Measurements from ENCODE around the gene TIGD4. TPM values are rescaled to one million over a fixed set of nuclear protein-coding genes. Genes with fewer than 3 reads are reported as not detected.
A peak's percentile ranks its signal among the peaks of the same experiment; 100 is the strongest.

Gene TIGD4
- polyA plus RNA-seq, 1 of the 3 experiments (the other 2 are of a cell fraction), result 0.13 TPM

DNA sequence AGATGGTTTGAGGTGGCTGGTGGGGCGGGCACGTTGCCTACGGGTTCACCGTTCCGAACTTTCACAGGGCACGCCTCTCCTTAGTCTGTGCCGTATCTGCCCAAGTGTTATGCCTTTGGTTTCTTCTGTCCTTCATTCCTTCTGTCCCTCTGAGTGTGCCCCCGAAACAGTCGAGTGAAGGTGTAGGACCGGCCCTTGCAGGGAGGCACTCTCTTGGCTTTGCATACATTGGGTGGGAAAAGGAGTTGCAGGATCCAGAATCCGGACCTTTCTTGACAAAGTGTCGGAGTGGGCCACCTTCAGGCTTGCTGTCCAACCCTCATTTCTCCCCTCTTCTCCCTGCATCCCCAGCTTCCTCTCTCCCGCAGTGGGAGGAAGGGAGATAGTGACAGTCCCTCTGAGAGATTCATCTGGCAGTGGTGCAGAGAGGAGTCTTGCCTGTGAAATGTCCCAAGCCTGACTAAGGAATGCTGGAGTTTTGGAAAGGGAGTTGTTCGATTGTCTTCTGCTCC, 793 bp upstream of the TIGD4 start:
- WGBS (ENCODE audit: low lambda C conversion rate), result 0% methylated on average over 14 of the region's 14 CpGs
- Histone ChIP-seq H3K4me1 (ENCODE audit: control insufficient read depth in 1 of 2, insufficient read depth in 2 of 2, low read depth in 1 of 2, low read length in 1 of 2) (peaks cover 16 to 19% of the 10 kb centered on the region in 2 experiments), H3K79me2 (ENCODE audit: insufficient read depth) (peaks cover 54% of the 10 kb centered on the region), H3K9me2 (no peaks in the 10 kb centered on the region; the same call in 1 of the 2 replicates), H3K9ac (peak overlapping the region; percentile 86), H3K36me3 (replicated peaks in 1 of 2; ENCODE audit: control insufficient read depth in 1 of 2, insufficient read depth in 2 of 2, low read length in 1 of 2) (peaks cover 0 to 5% of the 10 kb centered on the region in 2 experiments), H4K20me1 (ENCODE audit: insufficient read depth) (peaks cover 30% of the 10 kb centered on the region), H3K4me3 (ENCODE audit: low read depth in 2 of 2, low read length in 1 of 2) (peak overlapping the region; percentile 85 to 94), H3F3A (replicated peaks; ENCODE audit: insufficient read depth) (peaks cover 7% of the 10 kb centered on the region), H3K9me3 (no peaks in the 10 kb centered on the region), H3K27me3 (ENCODE audit: insufficient read depth) (no peaks in the 10 kb centered on the region), H3K27ac (ENCODE audit: low read depth in 2 of 2, low read length in 1 of 2) (peak overlapping the region; percentile 90 to 92), H2AFZ (ENCODE audit: low read depth) (peak overlapping the region; percentile 96), H3K4me2 (peak overlapping the region; percentile 86)
- ChIA-PET POLR2A (no interaction called here), CTCF (interaction anchor here (1.1 to 2.7 kb wide), 4 partner anchors 8 to 564 kb away, joined by 3 to 21 read pairs (median 3); no protein-coding TSS in a partner anchor)
- DNase-seq, result peak; percentile 30
- TF ChIP-seq, protein P1, sequence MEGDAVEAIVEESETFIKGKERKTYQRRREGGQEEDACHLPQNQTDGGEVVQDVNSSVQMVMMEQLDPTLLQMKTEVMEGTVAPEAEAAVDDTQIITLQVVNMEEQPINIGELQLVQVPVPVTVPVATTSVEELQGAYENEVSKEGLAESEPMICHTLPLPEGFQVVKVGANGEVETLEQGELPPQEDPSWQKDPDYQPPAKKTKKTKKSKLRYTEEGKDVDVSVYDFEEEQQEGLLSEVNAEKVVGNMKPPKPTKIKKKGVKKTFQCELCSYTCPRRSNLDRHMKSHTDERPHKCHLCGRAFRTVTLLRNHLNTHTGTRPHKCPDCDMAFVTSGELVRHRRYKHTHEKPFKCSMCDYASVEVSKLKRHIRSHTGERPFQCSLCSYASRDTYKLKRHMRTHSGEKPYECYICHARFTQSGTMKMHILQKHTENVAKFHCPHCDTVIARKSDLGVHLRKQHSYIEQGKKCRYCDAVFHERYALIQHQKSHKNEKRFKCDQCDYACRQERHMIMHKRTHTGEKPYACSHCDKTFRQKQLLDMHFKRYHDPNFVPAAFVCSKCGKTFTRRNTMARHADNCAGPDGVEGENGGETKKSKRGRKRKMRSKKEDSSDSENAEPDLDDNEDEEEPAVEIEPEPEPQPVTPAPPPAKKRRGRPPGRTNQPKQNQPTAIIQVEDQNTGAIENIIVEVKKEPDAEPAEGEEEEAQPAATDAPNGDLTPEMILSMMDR (IDR thresholded peaks at IDR 0.05), result no peak
- TF ChIP-seq EZH2phosphoT487 (IDR thresholded peaks at IDR 0.05; ENCODE audit: borderline replicate concordance, low read depth) (no peak), POLR2AphosphoS5 (IDR thresholded peaks at IDR 0.05; ENCODE audit: low read depth, low read length) (no peak), ELF1 (IDR thresholded peaks at IDR 0.05) (no peak), GATA2 (CRISPR knock-in tag; IDR thresholded peaks at IDR 0.05) (no peak), NRF1 (IDR thresholded peaks at IDR 0.05; ENCODE audit: low read depth, low read length) (no peak), TAF1 (IDR thresholded peaks at IDR 0.05; ENCODE audit: borderline replicate concordance, low read depth, low read length) (no peak), MXI1 (IDR thresholded peaks at IDR 0.05; ENCODE audit: low read depth, low read length) (no peak), FOXM1 (IDR thresholded peaks at IDR 0.05; ENCODE audit: low read depth) (no peak), FOXJ3 (CRISPR knock-in tag; IDR thresholded peaks at IDR 0.05) (no peak), TEAD4 (IDR thresholded peaks at IDR 0.05; ENCODE audit: borderline replicate concordance, insufficient read depth) (no peak), SIN3A (IDR thresholded peaks at IDR 0.05; ENCODE audit: borderline replicate concordance, low read depth, low read length) (no peak), NFIC (IDR thresholded peaks at IDR 0.05; ENCODE audit: borderline replicate concordance) (no peak), RCOR1 (IDR thresholded peaks at IDR 0.05; ENCODE audit: low read length) (no peak)
- TF ChIP-seq, protein P2, sequence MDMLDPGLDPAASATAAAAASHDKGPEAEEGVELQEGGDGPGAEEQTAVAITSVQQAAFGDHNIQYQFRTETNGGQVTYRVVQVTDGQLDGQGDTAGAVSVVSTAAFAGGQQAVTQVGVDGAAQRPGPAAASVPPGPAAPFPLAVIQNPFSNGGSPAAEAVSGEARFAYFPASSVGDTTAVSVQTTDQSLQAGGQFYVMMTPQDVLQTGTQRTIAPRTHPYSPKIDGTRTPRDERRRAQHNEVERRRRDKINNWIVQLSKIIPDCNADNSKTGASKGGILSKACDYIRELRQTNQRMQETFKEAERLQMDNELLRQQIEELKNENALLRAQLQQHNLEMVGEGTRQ (IDR thresholded peaks at IDR 0.05; ENCODE audit: borderline replicate concordance, low read depth, low read length), result no peak
- TF ChIP-seq, protein P3, sequence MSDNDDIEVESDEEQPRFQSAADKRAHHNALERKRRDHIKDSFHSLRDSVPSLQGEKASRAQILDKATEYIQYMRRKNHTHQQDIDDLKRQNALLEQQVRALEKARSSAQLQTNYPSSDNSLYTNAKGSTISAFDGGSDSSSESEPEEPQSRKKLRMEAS (IDR thresholded peaks at IDR 0.05; ENCODE audit: low read depth), result no peak
- TF ChIP-seq, protein P4, sequence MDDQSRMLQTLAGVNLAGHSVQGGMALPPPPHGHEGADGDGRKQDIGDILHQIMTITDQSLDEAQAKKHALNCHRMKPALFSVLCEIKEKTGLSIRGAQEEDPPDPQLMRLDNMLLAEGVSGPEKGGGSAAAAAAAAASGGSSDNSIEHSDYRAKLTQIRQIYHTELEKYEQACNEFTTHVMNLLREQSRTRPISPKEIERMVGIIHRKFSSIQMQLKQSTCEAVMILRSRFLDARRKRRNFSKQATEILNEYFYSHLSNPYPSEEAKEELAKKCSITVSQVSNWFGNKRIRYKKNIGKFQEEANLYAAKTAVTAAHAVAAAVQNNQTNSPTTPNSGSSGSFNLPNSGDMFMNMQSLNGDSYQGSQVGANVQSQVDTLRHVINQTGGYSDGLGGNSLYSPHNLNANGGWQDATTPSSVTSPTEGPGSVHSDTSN (IDR thresholded peaks at IDR 0.05), result no peak

Measured in SK-N-SH (cell line).